Middle frontal gyrus (tissue), 1 donor: ENCODE measurements around the gene ZNF600.
"Not testable (repeated sequence)": the region's sequence is repeated elsewhere in the genome, so short reads cannot be mapped to it uniquely, and the experiment has no call there.

ENCODE experiments used
- DNase-seq: peaks from one replicate; pipeline ENCODE4 v3.0.0-alpha.2; 2015; ENCODE audit warnings: low spot score; ENCODE audit errors: extremely low spot score

Gene ZNF600

DNA sequence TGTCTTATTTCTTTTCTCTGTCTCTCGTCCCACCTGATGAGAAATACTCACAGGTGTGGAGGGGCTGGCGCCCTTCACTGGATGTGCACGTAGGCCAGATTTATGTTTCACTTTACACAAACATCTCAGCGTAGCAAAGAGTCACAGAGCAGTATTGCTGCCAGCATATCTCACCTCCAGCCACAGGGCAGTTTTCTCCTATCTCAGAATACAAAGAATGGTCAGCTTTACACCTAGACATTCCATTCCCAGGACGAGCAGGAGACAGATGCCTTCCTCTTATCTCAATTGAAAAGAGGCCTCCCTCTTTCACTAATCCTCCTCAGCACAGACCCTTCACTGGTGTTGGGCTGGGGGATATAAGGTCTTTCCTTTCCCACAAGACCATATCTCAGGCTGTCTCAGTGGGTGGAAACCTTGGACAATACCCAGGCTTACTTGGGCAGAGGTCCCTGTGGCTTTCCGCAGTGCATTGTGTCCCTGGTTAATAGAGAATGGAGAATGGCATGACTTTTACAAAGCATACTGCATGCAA, 44.6 kb downstream of the ZNF600 start:
- DNase-seq, result no peak

DNA sequence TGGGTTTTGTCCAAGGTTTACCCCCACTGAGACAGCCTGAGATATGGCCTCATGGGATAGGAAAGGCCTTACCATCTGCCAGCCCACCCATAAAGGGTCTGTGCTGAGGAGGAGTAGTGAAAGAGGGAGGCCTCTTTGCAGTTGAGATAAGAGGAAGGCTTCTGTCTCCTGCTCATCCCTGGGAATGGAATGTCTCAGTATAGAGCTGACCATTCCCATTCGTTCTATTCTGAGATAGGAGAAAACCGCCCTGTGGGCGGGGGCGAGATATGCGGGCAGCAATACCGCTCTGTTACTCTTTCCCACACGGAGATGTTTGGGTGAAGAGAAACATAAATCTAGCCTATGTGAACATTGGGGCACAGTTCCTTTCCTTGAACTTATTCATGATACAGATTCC, 45.2 kb downstream of the ZNF600 start:
- not testable (repeated sequence) for DNase-seq

DNA sequence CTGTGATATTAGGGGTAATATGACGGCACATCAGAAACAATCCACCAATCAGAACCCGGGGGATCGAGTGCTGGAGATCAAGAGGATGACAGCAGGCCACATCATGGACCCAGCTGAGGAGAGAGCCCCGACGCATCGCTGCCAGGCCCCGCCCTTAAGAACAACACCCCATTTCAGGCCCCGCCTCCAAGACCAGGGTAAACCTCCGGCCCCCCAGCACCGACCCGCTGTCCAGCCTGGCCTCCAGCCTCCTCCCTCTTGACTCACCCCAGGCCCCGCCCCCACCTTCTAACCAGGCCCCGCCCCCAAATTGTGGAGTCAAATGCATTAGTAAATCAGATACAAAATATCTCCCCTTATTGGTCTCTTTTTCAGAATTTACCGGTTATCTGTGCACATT, 47.0 kb downstream of the ZNF600 start:
- DNase-seq, result no peak

DNA sequence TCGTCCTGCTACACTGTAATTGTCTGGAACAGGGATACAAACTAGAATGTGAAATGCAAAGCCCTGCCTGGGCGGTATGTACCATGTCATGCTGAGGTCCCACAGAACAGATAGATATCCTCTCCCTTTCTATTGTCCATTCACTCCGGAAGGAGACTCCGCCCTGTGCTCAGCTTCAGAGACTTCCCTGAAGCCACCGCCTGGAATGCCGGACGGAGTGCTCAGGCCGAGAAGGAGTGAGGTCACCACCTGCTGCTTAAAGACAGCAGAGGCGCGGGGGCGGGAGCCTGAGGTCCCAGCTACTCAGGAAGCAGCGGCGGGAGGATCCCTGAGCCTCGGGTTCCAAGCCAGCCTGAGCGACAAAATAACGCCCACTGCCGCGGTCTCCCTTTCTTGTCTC, 50.9 kb downstream of the ZNF600 start:
- no peak for DNase-seq

DNA sequence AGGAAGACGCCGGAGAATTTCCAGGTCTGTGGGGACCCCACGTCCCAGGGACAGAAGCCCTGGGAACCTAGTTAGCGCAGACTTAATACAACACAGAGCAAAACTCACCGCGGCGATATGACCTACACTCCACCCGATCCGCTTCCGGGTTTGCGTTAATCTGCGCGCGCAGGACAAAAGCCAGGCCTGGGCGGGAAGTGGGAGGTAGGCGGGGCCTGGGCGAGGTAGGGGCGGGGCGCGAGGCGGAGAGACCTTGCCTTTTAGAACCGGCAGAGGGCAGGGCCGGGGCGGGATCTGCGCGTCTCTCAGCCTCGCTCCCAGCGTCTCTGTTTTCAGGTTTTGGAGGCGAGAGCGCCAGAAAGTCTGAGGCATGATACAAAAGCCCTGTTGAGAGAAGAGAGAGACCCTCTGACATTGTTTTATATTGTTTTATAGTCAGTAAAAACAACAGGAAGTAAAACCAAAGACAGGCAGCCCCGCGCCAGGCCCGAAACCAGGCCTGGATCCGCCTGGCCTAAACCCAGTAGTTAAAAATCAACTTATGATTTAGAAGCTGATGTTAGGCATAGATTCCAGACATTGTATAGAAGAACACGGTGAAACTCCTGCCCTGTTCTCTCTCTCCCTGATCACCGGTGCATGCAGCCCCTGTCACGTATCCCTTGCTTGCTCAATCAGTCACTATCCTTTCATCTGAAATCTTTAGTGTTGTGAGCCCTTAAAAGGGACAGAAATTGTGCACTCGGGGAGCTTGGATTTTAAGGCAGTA, 51.5 kb downstream of the ZNF600 start, which contains the start of gene ZNF611:
ZNF611 (minus strand) TSS at position 152 of the 769 bp plus-strand sequence. CDS start 19,150 bp downstream, outside the sequence.
- peak; percentile 76 for DNase-seq

DNA sequence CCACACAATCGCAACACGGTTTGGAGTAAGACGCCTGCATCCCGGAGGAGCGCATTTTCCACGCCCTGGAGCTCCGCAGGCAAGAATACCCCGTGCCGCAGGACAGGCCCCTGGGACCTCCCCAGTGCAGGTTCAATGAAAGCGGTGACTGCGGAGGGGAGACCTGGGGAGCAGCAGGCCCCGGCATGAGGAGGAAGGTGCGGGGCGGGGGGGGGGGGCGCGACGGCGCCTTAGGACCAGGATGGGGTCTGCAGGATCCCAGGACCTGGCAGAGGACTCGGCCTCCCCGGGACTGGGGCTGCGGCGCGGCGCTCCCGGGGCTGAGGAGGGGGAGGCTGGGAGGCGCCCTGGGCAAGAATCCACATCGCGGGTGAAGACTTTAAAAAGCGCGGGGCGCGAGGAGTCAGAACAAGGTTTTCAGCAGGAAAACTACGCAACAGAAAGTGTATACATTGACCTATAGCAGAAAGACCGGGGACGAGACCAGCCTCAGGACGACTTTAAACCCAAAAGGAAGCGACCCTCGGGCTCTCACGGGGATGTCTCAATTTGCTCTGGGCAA, 52.2 kb downstream of the ZNF600 start:
- DNase-seq, result no peak

DNA sequence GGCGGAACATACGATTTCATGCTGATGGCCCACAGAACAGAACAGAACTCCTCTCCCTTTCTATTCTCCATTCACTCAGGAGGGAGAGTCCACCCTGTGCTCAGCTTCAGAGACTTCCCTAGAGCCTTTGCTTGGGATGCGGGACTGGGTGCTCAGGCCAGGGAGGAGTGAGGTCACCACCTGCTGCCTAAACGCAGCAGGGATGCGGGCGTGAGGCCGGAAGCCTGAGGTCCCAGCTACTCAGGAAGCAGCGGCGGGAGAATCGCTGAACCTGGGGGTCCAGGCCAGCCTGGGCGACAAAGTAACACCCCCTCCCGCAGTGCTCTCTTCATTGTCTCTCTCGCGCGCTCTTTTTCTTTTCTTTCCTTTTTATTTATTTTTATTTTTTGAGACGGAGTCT, 60.5 kb downstream of the ZNF600 start:
- DNase-seq, result not testable (repeated sequence)

DNA sequence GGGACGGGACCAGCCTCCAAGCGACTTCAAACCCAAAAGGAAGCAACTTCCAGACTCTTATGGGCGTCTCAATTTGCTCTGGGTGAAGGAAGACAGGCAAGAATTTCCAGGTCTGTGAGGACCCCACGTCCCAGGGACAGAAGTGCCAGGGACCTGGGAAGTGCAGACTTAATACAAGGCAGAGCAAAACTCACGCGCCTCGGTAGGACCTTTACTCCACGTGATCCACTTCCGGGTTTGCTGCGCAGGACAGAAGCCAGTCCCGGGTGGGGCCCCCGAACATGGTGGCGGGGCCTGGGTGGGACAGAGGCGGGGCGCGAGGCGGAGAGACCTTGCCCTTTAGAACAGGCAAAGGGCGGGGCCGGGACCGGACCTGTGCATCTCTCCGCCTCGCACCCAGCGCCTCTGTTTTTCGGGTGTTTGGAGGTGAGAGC, 61.0 kb downstream of the ZNF600 start:
- DNase-seq, result no peak

DNA sequence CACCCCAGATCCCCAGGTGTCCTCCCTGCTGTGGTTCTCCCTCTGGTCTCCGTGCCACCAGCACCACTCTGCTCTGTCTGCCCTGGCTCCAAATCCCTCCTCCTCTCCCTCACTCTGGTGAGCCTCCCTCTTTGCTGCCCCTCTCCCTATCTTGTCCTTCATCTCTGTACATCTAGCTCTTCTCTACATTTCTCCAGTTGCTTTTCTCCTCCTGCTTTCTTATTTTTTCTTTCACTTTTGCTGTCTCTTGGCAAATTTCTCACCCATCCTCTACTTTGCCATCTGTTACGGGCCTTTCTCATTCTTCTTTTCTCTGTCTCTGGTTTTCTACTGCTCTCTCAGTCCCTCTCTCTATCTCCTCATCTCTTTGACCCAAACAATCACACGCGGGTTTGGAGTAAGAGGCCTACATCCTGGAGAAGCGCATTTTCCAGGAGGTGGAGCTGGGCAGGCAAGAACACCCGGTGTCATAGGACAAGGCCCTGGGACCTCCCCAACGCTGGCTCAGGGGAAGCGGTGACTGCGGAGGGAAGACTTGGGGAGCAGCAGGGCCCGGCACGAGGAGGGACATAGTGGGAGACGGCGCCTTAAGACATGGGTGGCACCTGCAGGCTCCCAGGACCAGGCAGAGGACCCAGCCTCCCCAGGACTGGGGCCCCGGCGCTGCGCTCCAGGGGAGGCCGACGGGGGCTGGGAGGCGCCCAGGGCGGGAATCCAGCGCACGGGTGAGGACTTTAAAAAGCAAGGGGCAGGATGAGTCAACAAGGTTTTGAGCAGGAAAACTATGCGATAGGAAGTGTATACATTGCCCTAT, 61.7 kb downstream of the ZNF600 start:
- no peak for DNase-seq

DNA sequence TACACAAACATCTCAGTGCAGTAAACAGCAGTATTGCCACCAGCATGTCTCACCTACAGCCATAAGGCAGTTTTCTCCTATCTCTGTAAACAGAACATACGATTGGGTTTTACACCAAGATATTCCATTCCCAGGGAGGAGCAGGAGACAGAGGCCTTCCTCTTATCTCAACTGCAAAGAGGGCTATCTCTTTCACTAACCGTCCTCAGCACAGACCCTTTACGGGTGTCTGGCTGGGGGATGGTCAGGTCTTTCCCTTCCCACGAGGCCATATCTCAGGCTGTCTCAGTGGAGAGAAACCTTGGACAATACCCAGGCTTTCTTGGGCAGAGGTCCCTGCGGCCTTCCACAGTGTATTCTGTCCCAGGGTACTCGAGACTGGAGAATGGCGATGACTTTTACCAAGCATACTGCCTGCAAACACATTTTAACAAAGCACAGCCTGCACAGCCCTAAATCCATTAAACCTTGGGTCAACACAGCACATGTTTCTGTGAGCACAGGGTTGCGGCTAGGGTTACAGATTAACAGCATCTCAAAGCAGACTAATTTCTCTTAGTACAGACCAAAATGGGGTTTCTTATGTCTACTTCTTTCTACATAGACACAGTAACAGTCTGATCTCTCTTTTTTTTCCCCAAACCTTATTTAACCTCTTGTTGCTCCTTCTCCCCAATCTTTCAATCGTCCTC, 62.5 kb downstream of the ZNF600 start:
- DNase-seq, result not testable (repeated sequence)

DNA sequence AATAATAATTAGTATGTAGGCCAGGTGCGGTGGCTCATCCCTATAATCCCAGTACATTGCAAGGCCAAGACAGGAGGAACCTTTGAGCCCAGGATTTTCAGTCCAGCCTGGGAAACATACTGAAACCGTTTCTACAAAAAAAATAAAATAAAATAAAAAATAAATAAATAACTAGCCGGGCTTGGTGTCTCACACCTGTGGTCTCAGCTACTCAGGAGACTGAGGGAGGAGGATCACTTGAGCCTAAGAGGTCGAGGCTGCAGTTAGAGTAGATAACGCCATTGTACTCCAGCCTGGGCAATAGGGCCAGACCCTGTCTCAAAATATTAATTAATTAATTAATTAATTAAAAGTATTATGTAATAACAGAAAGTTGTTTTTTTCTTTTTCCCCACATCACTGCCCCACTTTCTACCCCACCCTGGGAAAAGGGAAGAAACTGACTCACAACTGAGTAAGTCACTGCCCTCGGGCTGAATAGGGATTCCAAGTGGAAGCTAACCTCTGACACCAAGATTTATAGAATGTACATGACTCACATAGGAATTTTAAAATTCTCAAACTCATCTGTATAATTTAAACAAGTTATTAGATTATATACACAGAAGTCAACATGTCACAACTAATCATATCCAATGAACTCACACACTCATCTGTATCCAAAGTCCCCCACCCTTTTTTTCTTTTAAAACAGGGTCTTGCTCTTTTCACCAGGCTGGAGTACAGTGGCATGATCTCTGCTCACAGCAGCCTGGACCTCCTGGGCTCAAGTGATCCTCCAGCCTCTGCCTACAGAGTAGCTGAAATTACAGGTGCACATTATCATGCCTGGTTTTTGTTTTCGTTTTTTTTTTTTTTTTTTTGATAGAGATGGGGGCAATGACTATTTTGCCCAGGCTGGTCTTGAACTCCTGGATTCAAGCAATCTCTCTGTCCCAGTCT, 64.3 kb downstream of the ZNF600 start:
- no peak for DNase-seq

DNA sequence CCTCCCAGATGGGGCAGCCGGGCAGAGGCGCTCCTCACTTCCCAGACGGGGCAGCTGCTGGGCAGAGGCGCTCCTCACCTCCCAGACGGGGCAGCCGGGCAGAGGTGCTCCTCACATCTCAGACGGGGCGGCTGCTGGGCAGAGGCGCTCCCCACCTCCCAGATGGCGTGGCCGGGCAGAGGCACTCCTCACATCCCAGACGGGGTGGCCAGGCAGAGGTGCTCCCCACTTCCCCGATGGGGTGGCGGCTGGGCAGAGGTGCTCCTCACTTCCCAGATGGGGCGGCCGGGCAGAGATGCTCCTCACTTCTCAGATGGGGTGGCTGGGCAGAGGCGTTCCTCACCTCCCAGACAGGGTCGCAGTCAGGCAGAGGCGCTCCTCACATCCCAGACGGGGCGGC, 66.0 kb downstream of the ZNF600 start:
- not testable (repeated sequence) for DNase-seq

DNA sequence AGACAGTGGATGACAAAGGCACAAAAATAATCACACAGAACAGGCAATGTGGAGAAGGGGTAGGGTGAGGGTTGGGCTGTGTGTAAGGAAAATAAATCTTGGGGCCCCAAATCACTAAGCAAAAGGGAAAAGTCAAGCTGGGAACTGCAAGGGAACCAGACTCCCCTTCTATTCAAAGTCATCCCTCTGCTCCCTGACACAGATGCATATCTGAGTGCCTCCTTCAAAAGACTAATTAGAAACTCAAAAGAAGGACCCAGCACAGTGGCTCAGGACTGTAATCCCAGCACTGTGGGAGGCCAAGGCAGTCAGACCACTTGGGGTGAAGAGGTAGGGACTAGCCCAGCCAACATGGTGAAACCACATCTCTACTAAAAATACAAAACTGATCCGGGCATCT, 70.1 kb downstream of the ZNF600 start:
- no peak for DNase-seq

DNA sequence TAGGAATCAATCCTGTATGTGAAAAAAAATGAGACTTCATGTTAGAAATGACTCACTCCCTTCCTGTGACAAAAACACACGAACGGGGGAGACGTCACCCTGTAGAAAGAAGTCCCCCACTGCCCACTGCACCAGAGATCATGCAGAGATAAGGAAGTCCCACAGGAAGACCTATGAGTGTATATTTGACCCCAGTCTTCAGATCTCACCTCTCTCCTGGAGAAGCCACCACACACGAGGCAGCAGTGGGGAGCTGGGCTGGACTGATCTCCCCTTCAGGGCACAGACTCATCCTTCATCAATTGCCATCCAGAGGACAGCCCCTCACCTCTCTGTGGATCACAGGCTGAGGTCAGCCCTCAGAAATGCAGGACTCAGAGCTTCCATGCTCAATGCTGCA, 70.7 kb downstream of the ZNF600 start:
- not testable (repeated sequence) for DNase-seq

DNA sequence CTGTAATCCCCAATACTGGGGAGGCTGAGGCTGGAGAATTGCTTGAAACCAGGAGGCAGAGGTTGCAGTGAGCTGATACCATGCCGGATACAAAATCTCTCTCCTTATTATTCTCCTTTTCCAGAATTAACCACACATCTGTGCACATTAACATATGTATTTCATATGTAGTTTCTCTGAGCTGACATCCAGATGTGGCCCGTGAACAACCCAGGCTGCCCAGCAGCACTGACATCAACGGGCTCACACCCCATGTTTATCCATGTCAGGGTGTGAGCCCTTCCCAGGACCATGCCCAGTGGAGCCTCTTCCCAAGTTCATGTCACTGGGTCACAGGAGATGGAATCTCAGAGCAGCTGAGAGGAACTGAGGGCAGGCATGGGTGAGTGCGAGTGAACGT, 71.3 kb downstream of the ZNF600 start:
- not testable (repeated sequence) for DNase-seq
